NOMO-1 treated with DMSO at 0.1 percent for 48 hours (cell line): Measurements from ENCODE around the gene URB1.
"Not testable (repeated sequence)": the region's sequence is repeated elsewhere in the genome, so short reads cannot be mapped to it uniquely, and the experiment has no call there.

Experiments
- DNase-seq: peaks from one replicate; lab custom pipeline; 2025; ENCODE audit not compliant: unreplicated experiment; lab: John Stamatoyannopoulos, UW

URB1 gene

DNA sequence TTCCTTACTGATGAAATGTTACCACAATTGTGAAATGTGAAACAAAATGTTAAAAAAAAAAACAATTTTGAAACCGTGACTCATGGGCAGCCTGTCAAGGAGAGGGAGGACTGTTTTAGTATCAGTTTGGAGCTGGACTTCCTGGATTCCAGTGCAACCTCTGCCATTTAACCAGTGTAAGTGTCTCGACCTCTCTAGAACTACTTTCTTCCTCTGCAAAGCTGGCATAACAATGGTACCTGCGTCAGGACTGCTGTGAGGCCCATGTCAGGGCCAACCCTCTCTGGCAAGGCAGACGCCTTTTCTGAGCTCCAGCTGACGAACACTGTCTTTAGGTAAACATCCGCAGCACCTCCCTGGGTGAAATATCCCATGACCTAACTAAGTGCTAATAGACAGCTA, 20.9 kb downstream of the URB1 start:
- peak; percentile 88 for DNase-seq

DNA sequence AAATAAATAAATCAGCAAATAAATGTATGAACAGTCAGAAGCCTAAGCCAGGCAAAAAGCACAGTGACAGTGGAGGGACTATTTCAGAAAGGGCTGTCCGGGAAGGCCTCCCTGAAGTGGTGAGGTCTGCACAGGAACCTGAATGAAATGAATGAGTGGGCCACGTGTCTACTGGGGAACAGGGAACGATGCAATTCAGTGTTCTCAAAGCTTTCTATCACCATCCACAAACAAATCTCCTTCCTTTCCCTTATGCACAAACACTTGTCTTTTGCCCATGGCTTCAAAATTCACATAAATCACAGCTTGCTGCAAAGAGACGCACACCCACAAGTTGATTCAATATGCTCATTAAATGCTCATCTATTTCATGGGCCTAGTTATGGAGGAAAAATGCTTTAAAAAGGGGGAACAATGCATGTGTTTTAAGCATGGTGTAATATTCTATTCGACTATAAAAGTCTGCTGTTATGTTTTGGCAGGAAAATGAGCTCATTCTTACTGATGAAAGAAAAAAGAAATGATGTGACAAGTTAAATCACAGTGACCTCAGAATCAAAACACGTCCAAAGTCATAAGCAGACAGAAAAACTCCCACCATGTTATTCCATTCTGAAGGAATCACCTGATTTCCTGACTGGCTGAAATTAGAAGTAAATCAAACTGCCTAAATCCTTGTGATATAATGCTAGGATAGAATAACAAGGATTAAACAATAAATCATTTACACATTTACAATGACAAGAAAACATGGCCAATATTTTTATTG, 21.6 kb downstream of the URB1 start:
- DNase-seq: no peak

DNA sequence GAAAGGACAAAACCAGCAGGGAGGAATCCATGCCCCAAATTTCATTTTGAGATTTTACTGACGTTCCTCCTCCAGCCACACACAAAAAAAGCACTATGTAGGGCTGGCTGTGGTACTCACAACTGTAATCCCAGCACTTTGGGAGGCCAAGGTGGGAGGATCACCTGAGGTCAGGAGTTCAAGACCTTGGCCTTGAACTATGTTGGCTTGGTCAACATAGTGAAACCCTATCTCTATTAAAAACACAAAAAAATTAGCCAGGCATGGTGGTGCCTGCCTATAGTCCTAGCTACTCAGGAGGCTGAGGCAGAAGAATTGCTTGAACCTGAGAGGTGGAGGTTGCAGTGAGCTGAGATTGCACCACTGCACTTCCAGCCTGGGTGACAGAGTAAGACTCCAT, 23.9 kb downstream of the URB1 start:
- not testable (repeated sequence) for DNase-seq

DNA sequence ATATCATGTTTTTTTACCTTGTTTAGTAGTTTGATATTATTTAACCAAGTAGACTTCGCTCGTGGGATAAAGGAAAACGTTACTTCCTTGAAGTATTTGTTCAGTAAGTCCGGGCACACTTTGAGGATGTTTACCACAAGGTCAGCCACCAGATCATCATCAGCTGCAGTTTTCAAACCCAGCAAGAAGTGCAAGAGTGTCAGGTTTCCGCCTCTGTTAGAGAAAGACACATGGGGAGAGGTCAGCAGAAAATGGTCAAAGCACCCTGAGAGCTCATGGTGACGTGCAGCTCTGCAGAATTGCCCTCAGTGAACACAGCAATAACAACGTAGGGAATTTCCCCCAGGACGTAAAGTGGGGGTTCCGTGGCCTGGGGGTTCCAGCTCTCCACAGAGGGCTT, 24.4 kb downstream of the URB1 start:
- DNase-seq: no peak

DNA sequence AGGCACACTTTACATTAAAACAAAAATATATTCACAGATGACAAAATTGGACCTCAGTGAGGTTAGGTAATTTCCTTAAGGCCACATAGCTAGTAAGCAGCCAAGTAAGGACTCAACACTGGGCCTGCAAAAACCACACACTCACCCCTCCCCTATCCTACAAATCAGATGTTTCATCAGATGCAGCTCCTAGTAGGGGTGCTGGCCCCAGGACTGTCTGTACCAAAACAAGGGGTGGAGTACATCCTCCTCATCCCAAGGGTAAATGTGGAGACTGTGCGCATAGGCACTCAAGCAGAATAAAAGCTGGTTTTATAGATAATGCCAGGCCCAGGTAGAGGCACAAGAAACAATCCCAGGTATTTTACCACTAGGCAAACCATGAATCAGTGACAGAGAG, 25.7 kb downstream of the URB1 start:
- no peak for DNase-seq

DNA sequence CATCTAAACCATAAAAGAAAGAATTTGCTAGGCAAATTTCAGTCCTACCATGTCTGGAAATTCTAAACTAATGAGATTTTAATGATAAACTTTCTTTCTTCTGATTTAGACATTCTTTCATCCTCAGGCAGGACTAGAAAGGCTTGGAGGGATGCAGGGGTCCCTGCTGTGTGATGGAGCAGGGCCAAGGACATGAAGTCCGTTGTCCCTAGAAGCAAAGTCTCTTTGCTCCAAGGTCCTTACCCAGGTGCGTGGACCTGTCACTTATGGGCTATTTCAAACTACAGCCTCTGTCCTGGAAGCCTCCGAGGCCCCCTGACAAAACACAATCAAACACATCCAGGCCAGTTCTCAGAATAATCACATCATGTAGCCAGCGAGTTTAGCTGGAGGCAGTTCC, 26.6 kb downstream of the URB1 start:
- no peak for DNase-seq

DNA sequence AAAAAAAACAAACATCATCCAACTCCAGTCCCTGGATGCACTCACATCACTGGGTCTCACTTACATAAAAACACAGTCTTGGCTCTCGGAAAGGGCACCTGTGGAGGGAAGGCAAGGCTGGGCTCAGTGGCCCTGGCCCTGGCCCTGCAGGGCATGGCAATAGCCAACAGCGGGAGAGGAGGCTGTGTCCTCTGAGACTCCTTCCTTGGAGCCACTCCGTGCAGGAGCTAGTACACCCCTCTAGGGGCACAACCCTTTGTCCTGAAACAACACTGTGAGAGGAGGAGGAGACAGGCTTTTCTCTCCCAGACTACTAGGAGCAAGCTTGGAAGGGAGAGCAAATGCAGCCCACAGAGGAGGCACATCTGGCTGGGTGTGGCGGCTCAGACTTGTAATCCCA, 28.0 kb downstream of the URB1 start:
- no peak for DNase-seq

DNA sequence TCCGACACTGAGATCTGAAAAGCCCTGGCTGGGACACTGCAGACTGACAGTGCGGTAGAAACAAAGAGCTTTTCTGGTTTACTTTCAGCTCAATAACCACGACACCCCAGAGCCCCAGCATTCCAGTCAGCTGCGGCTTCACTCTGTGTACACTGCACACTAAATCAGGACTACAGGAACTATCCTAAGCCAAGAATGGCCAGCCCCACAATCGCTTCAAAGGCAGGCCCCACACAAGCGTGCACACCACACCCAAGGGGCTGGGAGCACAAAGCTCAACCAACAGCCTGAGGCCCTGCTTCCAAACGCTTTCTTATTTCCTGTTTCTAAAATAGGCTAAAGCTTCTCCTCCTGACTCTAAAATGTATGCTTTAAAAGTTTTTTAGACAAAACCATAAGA, 28.4 kb downstream of the URB1 start:
- peak; percentile 22 for DNase-seq

DNA sequence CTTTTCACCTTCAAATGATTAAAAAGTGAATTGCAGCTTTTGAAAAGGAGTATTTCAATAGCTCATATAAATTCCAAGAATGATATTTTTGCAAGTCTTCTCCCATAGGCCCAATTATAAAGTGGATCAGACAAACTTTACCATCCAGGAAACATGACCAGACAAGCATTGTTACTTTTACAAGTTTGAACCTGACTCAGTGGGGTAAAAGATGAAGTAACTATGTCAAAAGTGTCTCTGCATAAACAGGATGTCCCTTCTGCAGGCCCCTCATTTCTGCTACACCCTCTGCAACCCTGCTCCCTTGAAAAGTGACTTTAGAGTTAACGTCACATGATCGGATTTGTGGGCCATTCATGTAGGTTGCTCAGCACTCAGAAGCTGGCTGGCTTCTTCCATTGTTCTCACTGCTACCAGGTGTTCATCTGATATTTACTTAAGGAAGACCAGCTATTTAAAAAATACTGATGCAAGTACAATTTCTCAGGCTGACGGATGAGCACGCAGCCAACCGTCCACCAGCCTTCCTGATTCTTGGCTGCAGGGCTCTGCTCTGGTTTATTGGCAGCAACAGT, 32.3 kb downstream of the URB1 start:
- peak; percentile 35 for DNase-seq

DNA sequence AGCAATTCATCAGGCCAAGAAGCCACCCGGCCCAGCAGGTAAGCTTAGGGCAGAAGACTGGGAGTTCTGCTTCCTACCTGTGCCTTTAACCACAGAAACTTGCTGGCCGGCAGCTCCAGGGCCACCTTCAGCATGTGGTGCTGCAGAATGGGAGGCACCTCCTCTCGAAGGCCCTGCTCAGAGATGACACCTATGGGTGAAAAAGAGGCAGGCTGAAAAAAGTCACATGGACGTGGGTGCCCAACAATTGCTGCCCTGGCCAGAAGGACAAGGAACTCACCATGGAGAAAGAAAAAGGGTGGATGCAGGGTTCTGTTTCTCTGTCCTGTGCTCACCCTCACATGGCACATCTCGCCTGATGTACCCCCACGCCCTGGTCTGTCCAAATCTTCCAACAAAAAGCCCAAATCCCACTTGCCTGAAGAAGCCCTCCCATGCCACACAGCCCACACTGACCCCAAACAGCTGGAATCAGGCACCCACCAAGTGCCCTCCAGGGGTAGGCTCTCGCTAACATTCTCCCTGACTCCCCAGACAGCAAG, 33.0 kb downstream of the URB1 start:
- DNase-seq: no peak

DNA sequence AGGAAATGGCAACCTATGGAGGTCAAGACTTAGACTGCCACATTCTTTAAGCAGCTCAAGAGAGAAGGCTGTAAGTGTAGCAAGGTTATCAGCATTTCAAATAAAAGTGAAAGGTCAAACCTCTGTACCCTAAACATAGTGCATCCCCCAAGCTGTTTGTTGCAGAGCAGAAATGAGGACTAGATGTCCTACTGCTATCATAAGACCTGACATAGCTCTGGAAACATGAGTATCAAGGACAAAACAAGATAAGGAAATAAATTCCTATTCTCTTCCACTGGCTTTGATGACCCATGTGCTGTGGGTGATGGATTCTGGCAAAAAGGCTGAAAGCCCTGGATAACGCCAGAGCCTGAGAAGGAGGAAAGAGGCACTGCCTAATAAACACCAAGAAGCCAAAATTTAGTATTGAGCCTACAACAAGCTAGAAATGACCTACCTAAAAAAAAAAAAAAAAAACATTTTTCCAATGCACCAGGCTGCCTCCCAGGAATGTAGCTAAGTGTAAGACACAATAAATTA, 35.9 kb downstream of the URB1 start:
- no peak for DNase-seq

DNA sequence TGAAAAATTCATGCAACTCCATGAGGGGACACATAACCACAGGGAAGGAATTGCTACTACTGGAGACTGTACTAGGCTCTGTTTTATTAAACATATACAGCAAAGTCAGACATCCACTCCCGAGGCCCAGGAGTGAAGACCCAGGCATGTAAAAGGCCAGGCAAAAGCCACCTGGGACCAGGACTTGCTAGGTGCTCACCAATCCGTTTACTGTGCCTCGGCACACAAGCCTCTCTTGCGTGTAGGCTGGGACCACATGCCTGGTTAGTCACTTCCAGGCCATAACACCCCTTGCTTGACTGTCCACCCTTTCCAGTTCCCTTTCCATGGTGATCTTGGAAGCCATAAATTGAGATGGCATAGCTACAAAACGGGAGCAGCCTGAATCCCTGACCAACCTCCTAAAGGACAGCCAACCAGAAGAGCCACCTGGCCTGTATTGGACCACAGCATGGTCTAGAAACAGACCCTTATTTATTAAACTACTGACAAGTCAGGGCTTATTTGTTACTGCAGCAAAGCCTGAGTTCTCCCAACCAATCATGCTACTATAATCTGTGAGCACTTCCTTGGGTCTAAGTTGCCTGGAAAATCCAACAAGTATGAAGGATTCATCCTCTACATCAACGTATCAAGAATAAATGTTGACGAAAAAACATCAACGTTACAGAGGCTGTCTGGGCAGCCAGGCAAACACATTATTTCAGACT, 39.7 kb downstream of the URB1 start:
- DNase-seq: no peak

DNA sequence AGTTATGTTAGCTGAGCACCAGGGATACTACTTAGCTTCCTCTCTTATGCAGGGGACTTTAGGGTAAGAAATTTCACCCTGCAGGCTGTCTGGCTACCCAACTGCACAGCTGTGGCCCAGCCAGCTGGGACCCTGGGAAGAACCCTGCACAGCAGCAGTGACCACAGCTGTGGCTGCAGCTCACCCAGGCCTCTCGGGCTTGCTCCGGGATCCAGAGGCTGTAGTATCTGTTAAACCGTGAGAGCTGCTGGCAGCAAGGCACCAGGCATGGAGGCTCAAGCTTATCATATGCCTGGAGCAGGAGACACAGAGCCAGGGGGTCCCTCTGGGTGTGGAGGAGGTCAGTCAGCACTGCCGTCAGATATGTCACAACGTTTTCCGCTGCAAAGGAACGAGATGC, 40.3 kb downstream of the URB1 start:
- DNase-seq: no peak

DNA sequence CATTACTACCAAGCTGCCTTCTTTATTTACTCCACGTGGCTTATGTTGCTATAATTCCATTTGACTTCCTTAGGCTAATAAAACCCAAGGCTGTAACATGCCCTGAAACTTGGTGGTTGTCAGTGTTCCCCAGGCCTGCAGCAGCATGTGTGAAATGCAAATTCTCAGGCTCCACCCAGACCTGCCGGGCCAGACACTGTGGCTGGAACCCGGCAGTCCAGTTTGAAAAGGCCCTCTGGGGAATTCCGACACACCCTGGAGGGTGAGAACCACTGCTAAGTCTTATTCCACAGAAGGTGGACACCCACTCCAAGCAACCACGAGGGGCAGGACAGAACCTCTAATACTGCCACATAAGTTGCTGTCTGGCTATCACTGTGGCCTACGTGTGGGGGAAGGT, 41.4 kb downstream of the URB1 start:
- DNase-seq: no peak

DNA sequence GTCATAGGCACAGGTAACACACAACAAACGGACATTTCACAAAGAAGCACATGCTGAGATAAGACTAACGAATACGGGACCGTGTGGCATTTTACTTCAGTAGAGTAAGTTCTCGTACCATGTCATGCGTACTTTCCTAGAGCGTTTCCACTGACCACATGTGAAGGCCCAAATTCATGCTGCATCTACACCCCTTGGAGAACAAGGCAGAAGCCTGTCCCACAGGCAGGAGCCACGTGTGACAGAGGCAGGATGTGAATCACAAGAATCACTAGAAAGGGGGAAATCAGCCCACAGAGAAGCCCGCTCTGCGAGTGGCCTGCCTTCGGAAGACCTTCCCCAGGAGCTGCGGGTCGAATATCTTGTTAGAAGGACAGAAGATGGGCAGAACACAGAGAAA, 41.8 kb downstream of the URB1 start:
- DNase-seq: no peak

DNA sequence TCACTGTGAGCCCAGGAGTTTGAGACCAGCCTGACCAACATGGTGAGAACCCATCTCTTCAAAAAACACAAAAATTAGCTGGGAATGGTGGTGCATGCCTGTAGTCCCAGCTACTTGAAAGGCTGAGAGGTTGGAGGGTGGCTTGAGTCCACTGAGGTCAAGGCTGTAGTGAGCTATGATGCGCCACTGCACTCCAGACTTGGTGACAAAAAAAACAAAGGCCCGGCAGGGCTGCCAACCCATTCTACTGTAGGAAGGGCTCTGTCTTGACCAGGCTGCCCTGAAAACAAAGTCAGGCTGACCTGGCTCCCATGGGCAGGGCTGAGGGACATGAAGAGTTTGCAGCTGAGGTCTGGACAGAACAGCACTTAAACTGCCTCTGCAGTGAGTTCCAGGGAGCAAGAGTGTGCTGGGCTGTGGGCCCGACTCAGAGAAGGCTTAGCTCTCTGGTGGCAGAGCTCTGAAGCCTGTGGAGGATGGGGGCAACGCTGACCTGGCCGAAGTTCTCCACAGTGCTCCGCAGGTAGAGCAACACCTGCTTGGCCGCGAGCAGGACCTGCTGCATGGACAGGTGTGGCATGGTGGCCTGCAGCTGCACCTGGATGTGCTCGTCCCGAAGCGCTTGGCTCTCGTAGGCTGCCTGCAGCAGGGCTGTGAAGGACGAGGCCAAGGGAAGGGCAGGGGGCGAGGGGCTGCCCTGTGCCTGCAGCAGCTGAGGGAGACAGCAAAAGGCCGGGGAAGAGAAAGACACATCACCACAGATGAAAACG, 42.4 kb downstream of the URB1 start:
- DNase-seq: no peak

DNA sequence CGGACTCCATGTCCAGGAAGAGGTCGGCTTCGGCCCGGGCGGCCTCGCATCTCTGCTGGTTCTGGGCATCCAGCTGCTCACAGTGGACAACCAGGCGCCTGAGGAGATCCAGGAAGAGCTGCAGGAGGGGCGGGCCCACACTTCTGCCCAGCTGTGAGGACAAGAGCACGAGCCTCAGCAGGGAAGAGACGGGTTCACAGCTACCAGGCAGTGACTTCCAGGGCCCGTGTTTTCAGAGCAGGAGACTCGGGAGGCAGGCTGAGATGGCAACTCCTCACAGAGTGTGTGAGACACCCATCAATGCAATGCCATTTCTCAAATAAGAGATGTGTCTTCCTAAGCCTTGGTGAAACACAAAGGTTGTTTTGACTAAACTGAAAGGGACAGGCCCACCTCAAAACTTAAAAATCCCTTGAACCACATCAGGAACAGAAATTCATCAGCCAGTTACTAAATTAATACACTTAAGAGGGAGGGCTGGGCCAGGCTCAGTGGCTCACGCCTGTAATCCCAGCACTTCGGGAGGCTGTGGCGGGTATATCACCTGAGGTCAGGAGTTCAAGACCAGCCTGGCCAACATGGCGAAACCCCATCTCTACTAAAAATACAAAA, 43.4 kb downstream of the URB1 start:
- no peak for DNase-seq

DNA sequence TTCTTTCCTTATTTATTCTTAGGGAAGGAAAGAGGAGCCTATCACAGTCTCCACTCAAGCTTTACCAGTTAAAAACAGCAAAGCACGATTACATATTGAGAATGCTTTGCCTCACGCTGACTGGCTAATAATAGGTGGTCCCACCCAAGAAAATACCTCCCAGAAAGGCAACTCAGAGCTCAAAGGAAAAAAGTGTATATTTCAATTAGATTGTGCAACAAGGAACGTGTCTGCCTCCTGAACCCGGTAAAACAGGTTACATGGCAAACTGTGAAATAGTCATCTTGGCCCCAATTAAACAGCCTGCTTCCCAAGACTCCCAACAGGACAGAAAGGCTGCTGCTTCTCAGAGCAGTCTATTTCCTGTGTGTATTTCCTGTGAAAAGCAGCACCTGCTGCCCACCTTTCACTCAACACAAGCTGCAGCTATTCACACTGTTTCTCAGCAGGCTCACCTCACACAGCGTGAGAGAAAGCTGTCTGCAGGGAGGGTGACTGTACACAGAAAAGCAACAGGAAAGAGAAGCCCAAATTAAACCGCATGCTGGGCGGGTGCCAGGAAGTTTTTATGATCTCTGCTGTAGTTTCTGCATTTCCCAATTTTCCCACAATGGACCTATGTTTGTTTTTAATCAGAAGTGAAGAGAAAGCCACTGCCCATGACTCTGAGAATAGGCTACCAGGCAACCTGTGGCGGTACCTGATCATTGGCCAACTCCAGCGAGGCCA, 44.0 kb downstream of the URB1 start:
- no peak for DNase-seq

DNA sequence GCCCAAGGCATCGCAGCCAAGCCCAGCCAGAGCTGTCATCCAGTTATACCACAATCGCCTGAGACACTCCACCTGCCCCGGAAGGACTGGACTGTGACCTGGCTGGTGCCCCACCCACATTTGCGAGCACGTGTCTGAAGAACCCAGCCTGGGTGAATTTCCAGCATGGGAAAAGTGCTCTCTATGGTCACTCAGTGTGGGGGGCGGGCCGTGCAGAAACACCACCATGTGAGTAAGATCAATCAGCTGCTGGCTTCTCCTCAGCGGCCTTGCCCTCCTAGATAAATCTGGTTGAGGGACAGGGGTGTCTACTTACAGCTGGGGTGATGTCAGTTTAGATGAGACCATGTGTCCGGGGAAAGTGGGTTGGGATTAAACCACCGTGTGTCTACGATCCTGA, 44.8 kb downstream of the URB1 start:
- DNase-seq: no peak

DNA sequence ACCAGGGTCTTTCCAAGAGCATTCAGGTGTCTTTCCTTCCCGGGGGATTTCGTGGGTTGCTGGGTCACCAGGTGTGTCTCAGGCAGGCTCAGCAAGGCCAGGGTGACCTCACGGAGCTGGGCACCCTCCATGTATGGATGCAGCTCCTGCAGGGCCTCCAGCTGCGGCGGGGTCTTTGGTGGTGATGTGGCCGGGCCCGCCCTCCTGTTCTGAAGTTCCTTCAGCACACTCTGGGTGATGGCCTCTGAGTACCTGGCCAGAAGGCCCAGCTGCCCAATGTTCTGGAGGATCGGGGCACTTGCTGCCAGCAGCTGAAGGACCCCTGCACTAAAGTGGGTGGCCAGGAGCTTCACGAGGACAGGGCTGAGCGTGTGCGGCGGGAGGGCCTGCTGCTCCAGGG, 45.5 kb downstream of the URB1 start:
- DNase-seq: no peak
